ENCODE data around the gene WDR54. TPM values are rescaled to one million over a fixed set of nuclear protein-coding genes. Genes with fewer than 3 reads are reported as not detected.

Gene WDR54
- total RNA-seq, 2 donors from 2014 or later: 67.6 to 67.9 TPM

DNA sequence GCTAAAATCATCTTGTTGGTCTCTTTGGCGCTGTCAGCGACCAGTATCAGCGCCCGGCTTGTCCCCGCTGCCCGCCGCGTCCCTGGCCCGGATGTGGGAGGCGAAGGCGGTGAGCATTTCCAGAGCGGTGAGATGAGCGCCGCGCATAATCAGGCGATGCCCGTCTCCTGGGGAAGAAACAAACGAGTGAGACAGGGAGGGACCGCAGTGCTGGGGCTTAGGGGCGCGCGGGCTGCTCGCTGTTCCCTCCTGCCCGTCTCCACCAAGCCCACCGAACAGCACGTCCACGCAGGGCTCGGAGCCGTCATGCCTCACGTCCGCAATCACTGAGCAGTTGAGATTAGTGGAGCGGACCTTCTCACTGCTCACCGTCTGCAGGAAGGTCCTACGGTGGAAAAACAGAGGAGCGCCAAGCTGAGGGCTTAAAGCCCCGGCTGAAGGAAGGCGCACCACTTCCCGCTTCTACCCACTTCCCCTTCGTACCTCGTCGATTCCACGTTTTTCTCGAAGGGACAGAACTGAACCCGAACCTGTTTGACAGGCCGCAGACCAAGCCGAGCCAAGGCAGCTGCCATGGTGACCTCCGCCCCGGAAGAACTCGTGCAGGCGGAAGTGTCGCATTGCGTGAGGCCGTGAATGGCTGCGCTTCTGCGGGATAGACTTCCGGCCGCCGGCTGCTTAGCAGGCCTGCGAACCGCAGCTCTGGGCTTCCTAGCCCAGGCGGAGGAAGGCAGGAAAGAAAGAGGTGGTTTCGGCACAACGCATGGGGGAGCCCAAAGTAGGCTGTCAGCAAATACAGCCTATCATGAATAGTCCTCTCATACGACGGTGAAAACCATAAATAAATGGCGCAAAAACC is 50.8 kb downstream of the WDR54 start, which contains the start of gene MRPL53:
Gene MRPL53 (minus strand): TSS at position 595 of the 859 bp plus-strand sequence. CDS start 20 bp downstream, at position 575.
- peak; percentile 95 to 96 for ATAC-seq (replicated peaks in 1 of 2)
- Mint-ChIP-seq H3K27me3 (ENCODE audit: low read depth) (no peaks in the 10 kb centered on the region), H3K4me1 (ENCODE audit: low read depth) (peaks cover 26% of the 10 kb centered on the region), H3K27ac (peak within 1 kb of the TSS; percentile 96), H3K36me3 (ENCODE audit: insufficient read depth in 2 of 2) (peaks cover 0 to 8% of the 10 kb centered on the region in 2 donors), H3K9me3 (no peaks in the 10 kb centered on the region), H3K4me3 (peak within 1 kb of the TSS; percentile 99 to 100)
- peak; percentile 96 to 98 for DNase-seq

DNA sequence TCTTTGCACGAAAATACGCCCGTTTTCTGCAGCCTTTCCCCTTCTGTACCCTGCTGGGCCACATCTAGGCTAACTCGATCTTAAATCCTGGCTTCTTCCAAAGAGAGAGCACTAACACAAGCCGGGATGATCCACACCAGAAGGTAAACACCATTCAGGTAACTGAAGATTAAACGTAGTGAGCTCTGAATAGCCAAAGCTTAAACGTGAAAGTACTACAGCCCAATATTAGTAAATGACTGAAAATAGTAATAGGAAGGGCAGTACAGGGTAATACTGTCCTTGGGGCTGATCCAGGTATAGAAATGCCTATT is 51.4 kb downstream of the WDR54 start:
- H3K36me3 Mint-ChIP-seq (ENCODE audit: insufficient read depth in 2 of 2): peaks cover 0 to 8% of the 10 kb centered on the region in 2 donors
- peak overlapping the region; percentile 99 to 100 for H3K4me3 Mint-ChIP-seq
- no peaks in the 10 kb centered on the region for H3K9me3 Mint-ChIP-seq
- H3K4me1 Mint-ChIP-seq (ENCODE audit: low read depth): peaks cover 26% of the 10 kb centered on the region
- no peak for DNase-seq
- no peaks in the 10 kb centered on the region for H3K27me3 Mint-ChIP-seq (ENCODE audit: low read depth)
- H3K27ac Mint-ChIP-seq: peak overlapping the region; percentile 96
- ATAC-seq (replicated peaks in 1 of 2): no peak

DNA sequence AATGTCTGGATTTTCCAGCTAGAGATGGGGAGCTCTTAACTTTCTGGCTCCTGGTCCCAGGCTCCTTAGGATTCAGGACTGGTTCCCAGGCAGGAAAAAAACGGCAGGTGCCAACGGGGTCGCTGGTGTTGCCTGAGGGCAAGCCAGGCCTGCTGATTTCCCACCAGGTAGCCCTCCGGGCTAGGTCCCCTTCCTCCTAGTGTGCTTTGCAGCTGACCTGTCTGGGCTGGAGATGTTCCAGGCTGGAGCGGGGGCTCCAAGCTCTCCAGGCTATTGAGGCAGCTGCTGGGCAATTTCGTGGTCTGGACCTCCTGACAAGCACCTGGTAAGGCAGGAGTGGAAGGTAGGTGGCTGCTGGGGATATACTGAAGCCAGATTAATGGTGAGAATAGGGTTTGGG is 53.0 kb downstream of the WDR54 start:
- H3K9me3 Mint-ChIP-seq: no peaks in the 10 kb centered on the region
- H3K27ac Mint-ChIP-seq: no peak overlapping the region
- H3K4me3 Mint-ChIP-seq: peak overlapping the region; percentile 17 to 25
- H3K4me1 Mint-ChIP-seq (ENCODE audit: low read depth): peaks cover 33% of the 10 kb centered on the region
- DNase-seq (no peak), ATAC-seq (replicated peaks in 1 of 2) (no peak)
- peaks cover 0 to 13% of the 10 kb centered on the region in 2 donors for H3K36me3 Mint-ChIP-seq (ENCODE audit: insufficient read depth in 2 of 2)
- H3K27me3 Mint-ChIP-seq (ENCODE audit: low read depth): no peaks in the 10 kb centered on the region

DNA sequence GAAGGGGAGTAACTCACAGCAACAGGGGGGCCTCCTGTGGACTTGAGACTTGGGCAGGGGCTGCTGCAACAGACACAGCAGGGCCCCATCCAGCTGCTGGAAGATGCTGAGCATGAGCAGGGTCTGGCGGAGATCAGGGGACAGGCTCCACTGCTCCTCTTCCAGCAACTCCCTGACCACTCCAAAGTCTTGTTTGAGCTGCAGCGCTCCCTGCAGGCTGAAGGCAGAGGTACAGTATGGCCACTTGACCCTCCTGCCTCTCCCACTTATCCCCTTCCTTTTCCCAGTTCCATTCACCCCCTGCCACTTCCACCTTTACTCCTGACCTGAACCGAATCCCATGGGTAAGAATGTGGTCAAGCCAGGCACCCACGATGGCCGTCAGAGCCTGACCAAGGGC is 53.4 kb downstream of the WDR54 start:
- ATAC-seq (replicated peaks in 1 of 2): no peak
- Mint-ChIP-seq H3K36me3 (ENCODE audit: insufficient read depth in 2 of 2) (peaks cover 0 to 16% of the 10 kb centered on the region in 2 donors), H3K9me3 (no peaks in the 10 kb centered on the region), H3K27ac (no peak overlapping the region), H3K4me1 (ENCODE audit: low read depth) (peaks cover 33% of the 10 kb centered on the region), H3K4me3 (no peak overlapping the region), H3K27me3 (ENCODE audit: low read depth) (no peaks in the 10 kb centered on the region)
- no peak for DNase-seq

Other genes starting within 250 kb of the WDR54 start
- 100 to 1,000 TPM; 121 to 135 TPM for gene MOB1A, start 242.9 kb upstream of the WDR54 start, total RNA-seq
- 100 to 1,000 TPM; 518 to 624 TPM for gene MTHFD2, start 223.1 kb upstream of the WDR54 start, total RNA-seq
- 1 to 10 TPM; 4.4 to 6.5 TPM for gene SLC4A5, start 78.3 kb upstream of the WDR54 start, total RNA-seq
- gene DCTN1, start 41.4 kb upstream of the WDR54 start, total RNA-seq: 10 to 100 TPM; 68.9 to 71.4 TPM
- gene C2orf81, start 111 bp upstream of the WDR54 start, total RNA-seq: 1 to 10 TPM; 3.7 to 4.9 TPM
- gene RTKN, start 20.2 kb downstream of the WDR54 start, total RNA-seq: 1 to 10 TPM; 3.1 to 4.8 TPM
- gene INO80B, start 33.4 kb downstream of the WDR54 start, total RNA-seq: 10 to 100 TPM; 39.2 to 44.1 TPM
- gene WBP1, start 36.7 kb downstream of the WDR54 start, total RNA-seq: 10 to 100 TPM; 65.0 to 87.7 TPM
- 10 to 100 TPM; 64.7 to 65.1 TPM for gene MOGS, start 43.7 kb downstream of the WDR54 start, total RNA-seq
- gene MRPL53, start 51.0 kb downstream of the WDR54 start, total RNA-seq: 10 to 100 TPM; 65.7 to 80.7 TPM
- gene CCDC142, start 61.3 kb downstream of the WDR54 start, total RNA-seq: 1 to 10 TPM; 9.0 to 9.5 TPM
- 10 to 100 TPM; 41.8 to 43.9 TPM for gene TTC31, start 61.4 kb downstream of the WDR54 start, total RNA-seq
- 1 to 10 TPM; 1.2 TPM for gene LBX2, start 77.9 kb downstream of the WDR54 start, total RNA-seq
- gene PCGF1, start 86.0 kb downstream of the WDR54 start, total RNA-seq: 10 to 100 TPM; 46.9 to 63.1 TPM
- 1 to 10 TPM; 1.4 to 2.4 TPM for gene TLX2, start 92.7 kb downstream of the WDR54 start, total RNA-seq
- gene DQX1, start 104.5 kb downstream of the WDR54 start, total RNA-seq: 1 to 10 TPM; 1.5 to 1.9 TPM
- 100 to 1,000 TPM; 128 to 136 TPM for gene AUP1, start 108.0 kb downstream of the WDR54 start, total RNA-seq
- gene HTRA2, start 108.2 kb downstream of the WDR54 start, total RNA-seq: 10 to 100 TPM; 74.3 to 84.9 TPM
- gene LOXL3, start 132.2 kb downstream of the WDR54 start, total RNA-seq: 1 to 10 TPM; 3.1 to 3.6 TPM
- gene DOK1, start 133.0 kb downstream of the WDR54 start, total RNA-seq: 10 to 100 TPM; 20.6 to 25.6 TPM
- gene M1AP, start 226.6 kb downstream of the WDR54 start, total RNA-seq: not detected
- gene SEMA4F, start 232.5 kb downstream of the WDR54 start, total RNA-seq: 1 to 10 TPM; 6.4 to 9.7 TPM